Measurements from ENCODE around the gene TRIM37.

TRIM37 gene

DNA sequence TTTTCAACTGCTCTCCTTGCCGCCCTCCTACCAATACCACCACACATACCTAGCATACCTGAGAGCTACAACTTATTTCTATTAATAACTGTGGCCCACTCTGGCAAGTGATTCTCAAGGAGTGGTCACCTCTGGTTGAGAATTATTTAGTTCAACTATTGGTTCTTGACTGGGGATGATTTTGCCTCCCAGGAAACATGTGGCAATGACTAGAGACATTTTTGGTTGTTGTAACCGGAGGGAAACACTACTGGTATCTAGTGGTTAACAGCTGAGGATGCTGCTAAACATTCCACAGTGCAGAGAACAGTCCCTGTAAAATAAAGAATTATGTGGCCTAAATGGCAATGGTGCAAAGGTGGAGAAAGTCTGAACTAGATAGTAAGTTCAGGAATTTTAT lies 96.7 kb downstream of the TRIM37 start:
- Histone ChIP-seq H3F3A (ENCODE audit: insufficient read depth) (peaks cover 11% of the 10 kb centered on the region; the same call in 1 of the 2 replicates), H3K4me3 (ENCODE audit: insufficient read depth, low read length, poor library complexity, severe bottlenecking) (no peak overlapping the region), H2AFZ (ENCODE audit: low read depth, low read length, severe bottlenecking) (no peak overlapping the region), H3K9me2 (replicated peaks; ENCODE audit: insufficient read depth, low read length) (no peaks in the 10 kb centered on the region), H3K9ac (ENCODE audit: low read length) (no peak overlapping the region), H3K4me2 (ENCODE audit: low read depth, low read length, poor library complexity, severe bottlenecking) (no peak overlapping the region), H3K27me3 (ENCODE audit: low read length) (no peaks in the 10 kb centered on the region), H3K27ac (ENCODE audit: low read depth, low read length) (no peak overlapping the region), H3K36me3 (ENCODE audit: low read length) (0 out of 2 replicates have a peak, but pooled peaks cover 9% of the 10 kb centered on the region), H3K79me2 (ENCODE audit: insufficient read depth, low read length) (no peaks in the 10 kb centered on the region), H4K20me1 (ENCODE audit: low read depth, low read length) (no peaks in the 10 kb centered on the region), H3K9me3 (ENCODE audit: insufficient read depth, low read length) (no peaks in the 10 kb centered on the region)
- TF ChIP-seq, protein P1, sequence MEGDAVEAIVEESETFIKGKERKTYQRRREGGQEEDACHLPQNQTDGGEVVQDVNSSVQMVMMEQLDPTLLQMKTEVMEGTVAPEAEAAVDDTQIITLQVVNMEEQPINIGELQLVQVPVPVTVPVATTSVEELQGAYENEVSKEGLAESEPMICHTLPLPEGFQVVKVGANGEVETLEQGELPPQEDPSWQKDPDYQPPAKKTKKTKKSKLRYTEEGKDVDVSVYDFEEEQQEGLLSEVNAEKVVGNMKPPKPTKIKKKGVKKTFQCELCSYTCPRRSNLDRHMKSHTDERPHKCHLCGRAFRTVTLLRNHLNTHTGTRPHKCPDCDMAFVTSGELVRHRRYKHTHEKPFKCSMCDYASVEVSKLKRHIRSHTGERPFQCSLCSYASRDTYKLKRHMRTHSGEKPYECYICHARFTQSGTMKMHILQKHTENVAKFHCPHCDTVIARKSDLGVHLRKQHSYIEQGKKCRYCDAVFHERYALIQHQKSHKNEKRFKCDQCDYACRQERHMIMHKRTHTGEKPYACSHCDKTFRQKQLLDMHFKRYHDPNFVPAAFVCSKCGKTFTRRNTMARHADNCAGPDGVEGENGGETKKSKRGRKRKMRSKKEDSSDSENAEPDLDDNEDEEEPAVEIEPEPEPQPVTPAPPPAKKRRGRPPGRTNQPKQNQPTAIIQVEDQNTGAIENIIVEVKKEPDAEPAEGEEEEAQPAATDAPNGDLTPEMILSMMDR (IDR thresholded peaks at IDR 0.05; ENCODE audit: insufficient read depth, low read length, poor library complexity, severe bottlenecking): no peak
- no peak for TF ChIP-seq EZH2phosphoT487 (conservative IDR thresholded peaks at IDR 0.05; ENCODE audit: low read length)

DNA sequence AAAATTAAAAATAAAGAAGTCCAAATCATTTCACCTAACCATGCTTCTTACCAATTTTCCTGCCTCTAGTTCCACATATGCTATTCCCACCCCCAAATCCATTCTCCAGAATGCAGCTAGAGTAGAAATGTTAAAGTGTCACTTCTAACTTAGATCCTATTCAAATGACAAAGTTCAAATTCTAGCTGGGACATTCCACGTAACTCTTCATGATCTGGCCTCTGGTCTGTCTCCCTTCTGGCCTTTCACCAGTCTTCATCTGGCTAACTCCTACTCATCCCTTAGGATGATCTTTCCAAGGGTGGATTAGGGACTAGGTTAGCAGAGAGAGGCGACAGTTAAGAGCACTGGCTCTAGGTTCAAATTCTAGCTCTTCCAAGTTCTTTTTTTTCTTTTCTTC lies 97.9 kb downstream of the TRIM37 start:
- H2AFZ ChIP-seq (ENCODE audit: low read depth, low read length, severe bottlenecking): no peak overlapping the region
- H3K79me2 ChIP-seq (ENCODE audit: insufficient read depth, low read length): no peaks in the 10 kb centered on the region
- peaks cover 22% of the 10 kb centered on the region for H3F3A ChIP-seq (ENCODE audit: insufficient read depth)
- no peaks in the 10 kb centered on the region for H3K27me3 ChIP-seq (ENCODE audit: low read length)
- H3K36me3 ChIP-seq (ENCODE audit: low read length): 0 out of 2 replicates have a peak, but pooled peaks cover 8% of the 10 kb centered on the region
- no peak overlapping the region for H3K9ac ChIP-seq (ENCODE audit: low read length)
- no peak overlapping the region for H3K4me3 ChIP-seq (ENCODE audit: insufficient read depth, low read length, poor library complexity, severe bottlenecking)
- H3K4me2 ChIP-seq (ENCODE audit: low read depth, low read length, poor library complexity, severe bottlenecking): no peak overlapping the region
- no peaks in the 10 kb centered on the region for H3K9me2 ChIP-seq (replicated peaks; ENCODE audit: insufficient read depth, low read length)
- H3K27ac ChIP-seq (ENCODE audit: low read depth, low read length): no peak overlapping the region
- no peaks in the 10 kb centered on the region for H3K9me3 ChIP-seq (ENCODE audit: insufficient read depth, low read length)
- TF ChIP-seq, protein P1 (IDR thresholded peaks at IDR 0.05; ENCODE audit: insufficient read depth, low read length, poor library complexity, severe bottlenecking): no peak
- TF ChIP-seq EZH2phosphoT487 (conservative IDR thresholded peaks at IDR 0.05; ENCODE audit: low read length): no peak
- no peaks in the 10 kb centered on the region for H4K20me1 ChIP-seq (ENCODE audit: low read depth, low read length)

- TF ChIP-seq, protein P1 (IDR thresholded peaks at IDR 0.05; ENCODE audit: insufficient read depth, low read length, poor library complexity, severe bottlenecking): no peak
- TF ChIP-seq EZH2phosphoT487 (conservative IDR thresholded peaks at IDR 0.05; ENCODE audit: low read length): no peak
- Histone ChIP-seq H3K27ac (ENCODE audit: low read depth, low read length) (no peak overlapping the region), H3K9me3 (ENCODE audit: insufficient read depth, low read length) (no peaks in the 10 kb centered on the region), H3F3A (ENCODE audit: insufficient read depth) (peaks cover 26% of the 10 kb centered on the region), H3K36me3 (ENCODE audit: low read length) (0 out of 2 replicates have a peak, but pooled peaks cover 7% of the 10 kb centered on the region), H3K27me3 (ENCODE audit: low read length) (no peaks in the 10 kb centered on the region), H3K4me2 (ENCODE audit: low read depth, low read length, poor library complexity, severe bottlenecking) (no peak overlapping the region), H2AFZ (ENCODE audit: low read depth, low read length, severe bottlenecking) (no peak overlapping the region), H3K79me2 (ENCODE audit: insufficient read depth, low read length) (no peaks in the 10 kb centered on the region), H3K4me3 (ENCODE audit: insufficient read depth, low read length, poor library complexity, severe bottlenecking) (no peak overlapping the region), H3K9me2 (replicated peaks; ENCODE audit: insufficient read depth, low read length) (no peaks in the 10 kb centered on the region), H4K20me1 (ENCODE audit: low read depth, low read length) (no peaks in the 10 kb centered on the region), H3K9ac (ENCODE audit: low read length) (no peak overlapping the region)
Measured at GRCh38 chr17:59007995-59008394, 98.7 kb downstream of the TRIM37 start.

Data from SU-DHL-6 (cell line).